ENCODE results near the gene CTNNA2.

- TF ChIP-seq POLR2AphosphoS5 (IDR thresholded peaks at IDR 0.05; ENCODE audit: low read depth, low read length) (no peak), SIN3A (IDR thresholded peaks at IDR 0.05; ENCODE audit: borderline replicate concordance, insufficient read depth, low read length) (no peak)
- TF ChIP-seq, protein P1, sequence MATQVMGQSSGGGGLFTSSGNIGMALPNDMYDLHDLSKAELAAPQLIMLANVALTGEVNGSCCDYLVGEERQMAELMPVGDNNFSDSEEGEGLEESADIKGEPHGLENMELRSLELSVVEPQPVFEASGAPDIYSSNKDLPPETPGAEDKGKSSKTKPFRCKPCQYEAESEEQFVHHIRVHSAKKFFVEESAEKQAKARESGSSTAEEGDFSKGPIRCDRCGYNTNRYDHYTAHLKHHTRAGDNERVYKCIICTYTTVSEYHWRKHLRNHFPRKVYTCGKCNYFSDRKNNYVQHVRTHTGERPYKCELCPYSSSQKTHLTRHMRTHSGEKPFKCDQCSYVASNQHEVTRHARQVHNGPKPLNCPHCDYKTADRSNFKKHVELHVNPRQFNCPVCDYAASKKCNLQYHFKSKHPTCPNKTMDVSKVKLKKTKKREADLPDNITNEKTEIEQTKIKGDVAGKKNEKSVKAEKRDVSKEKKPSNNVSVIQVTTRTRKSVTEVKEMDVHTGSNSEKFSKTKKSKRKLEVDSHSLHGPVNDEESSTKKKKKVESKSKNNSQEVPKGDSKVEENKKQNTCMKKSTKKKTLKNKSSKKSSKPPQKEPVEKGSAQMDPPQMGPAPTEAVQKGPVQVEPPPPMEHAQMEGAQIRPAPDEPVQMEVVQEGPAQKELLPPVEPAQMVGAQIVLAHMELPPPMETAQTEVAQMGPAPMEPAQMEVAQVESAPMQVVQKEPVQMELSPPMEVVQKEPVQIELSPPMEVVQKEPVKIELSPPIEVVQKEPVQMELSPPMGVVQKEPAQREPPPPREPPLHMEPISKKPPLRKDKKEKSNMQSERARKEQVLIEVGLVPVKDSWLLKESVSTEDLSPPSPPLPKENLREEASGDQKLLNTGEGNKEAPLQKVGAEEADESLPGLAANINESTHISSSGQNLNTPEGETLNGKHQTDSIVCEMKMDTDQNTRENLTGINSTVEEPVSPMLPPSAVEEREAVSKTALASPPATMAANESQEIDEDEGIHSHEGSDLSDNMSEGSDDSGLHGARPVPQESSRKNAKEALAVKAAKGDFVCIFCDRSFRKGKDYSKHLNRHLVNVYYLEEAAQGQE (IDR thresholded peaks at IDR 0.05; ENCODE audit: insufficient read depth in 1 of 2, low read depth in 2 of 2, low read length in 2 of 2) = no peak
Measured at GRCh38 chr2:79573895-79574674, 61.2 kb downstream of the CTNNA2 start.
